NCI-H1092 treated with DMSO at 0.1 percent for 48 hours (cell line): ENCODE data around the gene PRKN.

Experiments
- DNase-seq: peaks from one replicate; lab custom pipeline; 2025; lab: John Stamatoyannopoulos, UW

PRKN gene

GRCh38 chr6:162727322-162728182, at the start of gene PRKN, which contains the start of gene PACRG:
TSS of gene PRKN (minus strand) at chr6:162727766.
TSS of gene PACRG (plus strand) at chr6:162727974.
- DNase-seq: peak; percentile 100

GRCh38 chr6:162777091-162777490, 49.5 kb upstream of the PRKN start:
- DNase-seq: no peak

- no peak for DNase-seq
These were observed 46.4 kb upstream of the PRKN start for GRCh38 chr6:162773996-162774395.

DNA sequence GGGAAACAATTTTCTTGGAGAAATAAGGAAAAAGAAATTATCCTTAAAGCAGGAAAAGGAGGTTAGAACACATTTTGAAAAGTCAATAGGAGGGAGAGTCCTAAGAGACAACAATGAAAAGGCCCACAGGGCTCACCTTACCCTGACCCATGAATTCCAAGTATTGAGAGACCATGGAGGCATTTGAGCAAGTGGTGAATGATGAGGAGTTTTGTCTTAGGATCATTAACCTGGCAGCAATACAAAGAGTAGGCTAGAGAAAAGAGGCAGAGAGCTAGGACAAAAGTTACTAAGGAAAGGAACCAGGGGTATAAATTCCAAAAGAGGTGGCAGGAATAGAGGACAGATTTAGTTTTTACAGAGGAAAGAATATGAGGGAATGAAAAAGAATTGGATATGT, 44.9 kb upstream of the PRKN start:
- DNase-seq: no peak

DNA sequence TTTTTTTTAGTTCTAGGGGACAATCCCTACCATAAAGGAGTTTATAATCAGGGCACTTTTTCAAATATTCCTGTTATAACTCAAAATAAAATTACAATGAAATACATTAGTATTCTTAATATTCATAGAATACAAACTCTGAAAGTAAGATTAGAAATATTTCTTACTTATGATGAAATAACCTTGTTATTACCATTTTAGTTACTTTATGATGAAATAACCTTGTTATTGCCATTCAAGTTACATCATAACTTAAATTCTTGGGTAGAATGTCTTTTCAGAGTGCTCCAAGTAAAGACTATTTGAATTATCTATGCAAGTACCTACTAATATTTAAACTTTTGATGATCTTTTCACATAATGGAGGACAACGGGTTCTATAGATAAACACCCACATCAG, 43.4 kb upstream of the PRKN start:
- DNase-seq: no peak

DNA sequence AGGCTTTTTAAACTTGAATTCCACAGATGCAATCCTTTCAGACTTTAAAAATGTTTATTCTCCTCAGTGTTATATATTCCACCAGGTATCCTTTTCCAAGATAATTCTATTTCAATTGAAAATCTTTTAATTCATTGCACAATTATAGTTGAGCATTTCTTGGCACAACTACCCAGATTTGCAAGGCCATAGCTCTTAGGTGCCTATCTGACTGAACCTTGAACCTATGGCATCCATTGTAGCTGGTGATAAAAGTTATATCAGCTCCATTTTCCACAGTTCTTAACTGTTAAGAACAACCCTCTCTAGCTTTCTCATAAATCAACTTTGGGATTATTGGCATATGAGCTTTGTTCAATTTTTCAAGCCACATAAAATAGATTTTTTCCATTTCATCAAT, 42.6 kb upstream of the PRKN start:
- DNase-seq: no peak

DNA sequence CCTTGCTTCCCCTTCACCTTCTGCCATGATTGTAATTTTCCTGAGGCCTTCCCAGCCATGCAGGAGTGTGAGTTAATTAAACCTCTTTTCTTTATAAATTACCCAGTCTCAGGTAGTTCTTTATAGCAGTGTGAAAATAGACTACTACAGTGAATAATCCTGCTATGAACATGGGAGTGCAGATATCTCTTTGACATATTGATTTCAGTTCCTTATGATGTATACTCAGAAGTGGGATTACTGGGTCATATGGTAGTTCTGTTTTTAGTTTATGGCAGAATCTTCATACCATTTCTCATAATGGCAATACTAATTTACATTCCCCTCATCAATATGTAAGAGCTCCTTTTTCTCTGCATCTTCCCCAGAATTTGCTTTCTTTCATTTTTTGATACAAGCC, 26.2 kb upstream of the PRKN start:
- no peak for DNase-seq

DNA sequence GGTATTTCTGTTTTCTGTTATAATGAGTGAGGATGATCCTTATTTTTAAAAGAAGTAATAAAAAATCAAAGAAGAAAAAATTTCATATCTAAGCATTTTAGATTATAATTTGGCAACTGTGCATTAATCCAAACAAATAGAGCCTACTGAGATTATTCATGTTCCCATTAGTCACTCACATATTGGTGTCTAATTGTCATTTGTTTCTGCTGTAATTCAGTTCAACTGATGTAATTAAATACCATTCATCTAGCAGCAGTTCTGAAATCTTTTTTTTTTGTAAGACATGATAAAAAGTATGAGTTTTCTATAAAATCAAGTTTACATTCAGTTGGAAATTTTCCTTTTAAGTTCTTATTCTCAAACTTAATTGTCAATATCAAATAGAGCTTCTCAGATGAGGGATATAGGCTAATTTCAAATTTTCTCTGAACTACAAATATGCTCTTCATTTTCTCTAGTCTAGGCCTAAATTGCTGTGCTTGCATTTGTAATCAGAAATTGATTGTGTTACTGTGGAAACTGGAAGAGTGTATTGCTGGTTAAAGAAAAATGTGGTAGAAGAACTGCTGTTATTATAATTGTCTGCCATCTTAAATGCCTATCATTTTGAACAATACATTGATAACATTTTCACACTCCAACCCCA, 23.8 kb upstream of the PRKN start:
- DNase-seq: no peak

- DNase-seq: no peak
These were observed 23.2 kb upstream of the PRKN start for GRCh38 chr6:162750776-162751175.

GRCh38 chr6:162736961-162737360, 9.4 kb upstream of the PRKN start:
- DNase-seq: no peak

- DNase-seq: no peak
These were observed 5.9 kb upstream of the PRKN start for GRCh38 chr6:162733489-162733888.

- no peak for DNase-seq
These were observed 2.9 kb upstream of the PRKN start for GRCh38 chr6:162730502-162730901.

- no peak for DNase-seq
These were observed 1.1 kb upstream of the PRKN start for GRCh38 chr6:162728706-162729105.

GRCh38 chr6:162728197-162728596, 631 bp upstream of the PRKN start:
- no peak for DNase-seq

GRCh38 chr6:162726947-162727321, 632 bp downstream of the PRKN start:
- DNase-seq: peak; percentile 17

GRCh38 chr6:162722633-162723032, 4.9 kb downstream of the PRKN start:
- DNase-seq: no peak

DNA sequence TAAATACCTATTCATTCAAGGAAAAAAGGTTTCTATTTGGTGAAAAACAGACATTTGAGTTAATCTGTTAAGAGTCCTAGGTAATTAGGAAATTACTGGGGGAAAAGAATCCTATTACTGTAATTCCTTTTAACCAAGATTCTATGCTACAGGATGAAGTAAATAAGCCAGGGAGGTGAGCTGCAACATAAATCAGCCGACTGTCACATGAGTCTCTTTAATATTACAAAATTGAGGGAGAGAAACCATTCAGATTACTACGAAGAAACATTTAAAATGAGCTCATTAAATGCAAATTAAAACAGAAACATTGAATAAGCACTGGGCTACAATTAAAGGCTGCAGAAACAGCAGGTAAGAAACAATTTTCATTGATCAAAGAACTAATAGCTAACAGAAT, 5.3 kb downstream of the PRKN start:
- no peak for DNase-seq

DNA sequence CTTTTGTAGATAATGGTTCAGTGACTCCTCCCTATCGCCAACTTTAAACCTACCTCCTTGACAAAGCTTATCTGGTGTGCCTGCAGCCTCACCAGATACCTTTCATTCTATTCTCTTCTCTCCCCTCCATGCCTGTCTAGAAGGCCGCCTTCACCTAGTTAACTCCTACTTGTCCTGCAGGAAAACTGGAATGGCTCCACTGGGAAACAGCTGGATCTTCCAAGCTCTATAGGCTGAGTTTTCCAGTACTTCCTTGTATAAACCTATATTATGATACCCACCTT, 6.2 kb downstream of the PRKN start:
- no peak for DNase-seq

DNA sequence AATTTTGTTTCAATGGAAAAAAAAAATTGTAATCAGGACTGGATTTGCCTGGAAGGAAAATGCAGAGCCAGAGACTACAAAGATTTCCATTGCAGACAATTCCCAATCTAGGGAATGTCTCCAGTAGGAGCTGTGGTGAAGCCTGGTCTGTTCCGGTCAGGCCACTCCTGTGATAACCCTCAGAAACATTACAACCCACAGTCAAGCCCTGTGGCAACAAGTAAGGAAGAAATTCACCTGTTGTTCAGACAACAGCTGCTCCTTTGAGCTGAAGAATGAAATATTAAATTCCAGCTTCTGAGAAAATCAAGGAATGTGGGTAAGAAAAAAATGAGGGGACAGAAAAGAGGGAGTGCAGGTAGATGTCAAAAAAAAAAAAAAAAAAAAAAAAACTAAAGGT, 8.0 kb downstream of the PRKN start:
- DNase-seq: no peak

DNA sequence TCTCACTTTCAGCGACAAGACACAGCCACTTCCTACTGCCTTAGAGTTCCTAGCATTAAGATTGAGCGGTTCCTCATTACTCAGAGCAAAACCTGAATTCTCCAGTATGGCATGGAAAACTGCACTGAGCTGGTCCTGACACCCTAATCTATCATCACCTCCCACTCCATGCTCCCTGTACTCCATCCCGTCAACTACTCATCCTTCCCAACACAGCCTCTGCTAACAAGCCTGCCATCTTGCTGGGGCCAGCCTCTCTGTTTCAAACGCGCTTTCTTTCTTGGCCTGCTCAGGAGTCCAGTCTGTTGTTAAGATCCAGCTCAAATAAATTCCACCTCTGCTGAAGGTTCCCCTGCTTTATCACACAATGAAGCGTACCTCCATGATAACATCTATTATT, 12.0 kb downstream of the PRKN start:
- no peak for DNase-seq

DNA sequence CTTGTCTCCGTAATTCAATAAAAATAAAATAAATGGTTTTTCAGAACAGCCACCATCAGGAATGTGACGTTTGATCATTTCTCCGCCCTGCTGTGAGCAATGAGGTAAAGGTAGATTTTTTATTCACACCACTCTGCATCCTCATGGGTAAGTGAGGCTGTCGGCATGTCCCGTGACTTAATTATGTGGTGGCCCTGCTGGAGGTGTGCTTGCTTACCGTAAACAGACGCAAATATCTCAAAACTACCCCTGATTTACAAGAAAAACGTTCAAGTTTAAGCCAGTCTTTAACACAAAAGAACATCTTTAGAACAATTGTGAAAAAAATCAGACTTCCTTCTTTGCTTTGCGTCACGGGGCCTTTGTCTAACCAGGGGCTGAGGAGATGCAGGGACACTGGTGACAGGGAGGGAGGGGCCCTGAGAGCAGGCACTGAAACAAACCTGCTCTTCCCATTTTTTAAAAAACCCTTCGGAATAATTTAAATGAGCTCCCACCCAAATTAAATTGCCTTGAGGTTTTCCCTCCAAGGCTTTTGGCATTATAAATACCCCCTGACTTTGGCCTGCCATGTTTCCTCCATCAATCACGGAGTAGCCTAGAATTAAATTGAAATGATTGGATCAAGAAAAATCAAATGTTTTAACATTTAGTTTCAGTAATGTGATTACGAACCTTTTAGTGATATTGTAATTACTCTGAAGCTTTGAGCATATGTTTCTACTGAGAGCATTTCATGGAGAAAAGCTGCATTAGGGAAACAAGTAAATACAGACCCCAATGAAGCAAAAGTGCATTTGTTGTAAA, 13.4 kb downstream of the PRKN start:
- DNase-seq: no peak

- DNase-seq: no peak
These were observed 14.9 kb downstream of the PRKN start for GRCh38 chr6:162712694-162713093.

- DNase-seq: no peak
These were observed 16.2 kb downstream of the PRKN start for GRCh38 chr6:162711376-162711775.
